HG02763 (cell line): ENCODE data around the gene MTHFD2L.

Experiments
- ATAC-seq: cut with Tn5 transposase; IDR thresholded peaks from one replicate; pipeline ENCODE4 v1.9.1; 2021; ENCODE audit warnings: mild to moderate bottlenecking, moderate library complexity; ENCODE audit not compliant: unreplicated experiment

Gene MTHFD2L

GRCh38 chr4:74235135-74235534 lies 77.2 kb downstream of the MTHFD2L start:
- ATAC-seq, result peak; percentile 58

GRCh38 chr4:74237425-74237966 lies 79.6 kb downstream of the MTHFD2L start:
- ATAC-seq, result no peak

GRCh38 chr4:74244049-74244448 lies 86.1 kb downstream of the MTHFD2L start:
- ATAC-seq, result no peak

GRCh38 chr4:74252933-74253332 lies 95.0 kb downstream of the MTHFD2L start:
- ATAC-seq, result no peak

GRCh38 chr4:74254386-74254785 lies 96.5 kb downstream of the MTHFD2L start:
- ATAC-seq, result no peak

GRCh38 chr4:74255096-74255495 lies 97.2 kb downstream of the MTHFD2L start:
- ATAC-seq, result no peak

- no peak for ATAC-seq
These were observed 101.0 kb downstream of the MTHFD2L start for GRCh38 chr4:74258963-74259362.

GRCh38 chr4:74260036-74260435 lies 102.1 kb downstream of the MTHFD2L start:
- no peak for ATAC-seq

GRCh38 chr4:74262522-74262921 lies 104.6 kb downstream of the MTHFD2L start:
- no peak for ATAC-seq

- ATAC-seq, result no peak
These were observed 105.6 kb downstream of the MTHFD2L start for GRCh38 chr4:74263551-74263950.

GRCh38 chr4:74266081-74266480 lies 108.2 kb downstream of the MTHFD2L start:
- no peak for ATAC-seq

- ATAC-seq, result no peak
These were observed 110.2 kb downstream of the MTHFD2L start for GRCh38 chr4:74267998-74268606.

GRCh38 chr4:74268643-74269042 lies 110.7 kb downstream of the MTHFD2L start:
- ATAC-seq, result no peak

- ATAC-seq, result no peak
These were observed 120.6 kb downstream of the MTHFD2L start for GRCh38 chr4:74278490-74278889.

GRCh38 chr4:74279716-74280115 lies 121.8 kb downstream of the MTHFD2L start:
- ATAC-seq, result no peak

- ATAC-seq, result no peak
These were observed 125.0 kb downstream of the MTHFD2L start for GRCh38 chr4:74282926-74283325.

GRCh38 chr4:74283614-74284013 lies 125.7 kb downstream of the MTHFD2L start:
- no peak for ATAC-seq

GRCh38 chr4:74284053-74284452 lies 126.1 kb downstream of the MTHFD2L start:
- ATAC-seq, result no peak

GRCh38 chr4:74287164-74287563 lies 129.2 kb downstream of the MTHFD2L start:
- ATAC-seq, result no peak

GRCh38 chr4:74287791-74288190 lies 129.9 kb downstream of the MTHFD2L start:
- ATAC-seq, result no peak

- ATAC-seq, result no peak
These were observed 133.6 kb downstream of the MTHFD2L start for GRCh38 chr4:74291471-74291870.

GRCh38 chr4:74292111-74292870 lies 134.4 kb downstream of the MTHFD2L start:
- no peak for ATAC-seq
